Heart left ventricle (tissue), 16 donors: ENCODE measurements around the gene NSD2. TPM values are rescaled to one million over a fixed set of nuclear protein-coding genes. Genes with fewer than 3 reads are reported as not detected.
"Not testable (repeated sequence)": the region's sequence is repeated elsewhere in the genome, so short reads cannot be mapped to it uniquely, and the experiment has no call there.

Source experiments
- ATAC-seq, 4 donors: fragments of 200-7000 bp; cut with Tn5 transposase; one replicate each; pipeline ENCODE4 v1.9.1; 2020 to 2022; ENCODE audit warnings: moderate library complexity in 4 of 4, mild to moderate bottlenecking in 3 of 4, moderate number of reproducible peaks in 1 of 4
- DNase-seq, 5 donors: peaks; one replicate each; pipeline ENCODE4 v3.0.0-alpha.2; 2020
- H3K27ac ChIP-seq, 12 donors: fragments of 200-600 bp; sonication (generic) in 4 of 12; one replicate each; pipeline versions ENCODE4 v1.5.0 to v1.8.0; 2016 to 2022; ENCODE audit warnings: mild to moderate bottlenecking in 2 of 12
- H3K27me3 ChIP-seq, 9 donors: fragments of 200-600 bp; sonication (generic) in 2 of 9; one replicate each; pipeline versions ENCODE4 v1.5.1 to v1.8.0; 2016 to 2022; ENCODE audit warnings: mild to moderate bottlenecking in 3 of 9
- H3K36me3 ChIP-seq, 9 donors: fragments of 200-600 bp; sonication (generic) in 2 of 9; one replicate each; pipeline versions ENCODE4 v1.5.0 to v1.8.0; 2018 to 2022; ENCODE audit warnings: mild to moderate bottlenecking in 2 of 9
- H3K4me1 ChIP-seq, 12 donors: fragments of 200-600 bp; sonication (generic) in 4 of 12; one replicate each; pipeline versions ENCODE4 v1.5.0 to v1.8.0; 2016 to 2022; ENCODE audit warnings: mild to moderate bottlenecking in 3 of 12
- H3K4me3 ChIP-seq, 12 donors: fragments of 200-600 bp; sonication (generic) in 4 of 12; one replicate each; pipeline versions ENCODE4 v1.5.0 to v1.8.0; 2017 to 2022; ENCODE audit warnings: mild to moderate bottlenecking in 9 of 12, moderate library complexity in 4 of 12
- H3K9me3 ChIP-seq, 12 donors: fragments of 200-600 bp; sonication (generic) in 4 of 12; one replicate each; pipeline versions ENCODE4 v1.5.0 to v1.8.0; 2016 to 2022; ENCODE audit warnings: mild to moderate bottlenecking in 1 of 12
- CTCF ChIP-seq, 12 donors: fragments of 200-600 bp; sonication (generic) in 4 of 12; IDR thresholded peaks; one replicate each; pipeline versions ENCODE4 v1.5.0 to v1.8.0; 2018 to 2022; ENCODE audit warnings: antibody characterized with exemption in 12 of 12, mild to moderate bottlenecking in 5 of 12
- POLR2A ChIP-seq, 2 donors: fragments of 450-650 bp; IDR thresholded peaks; one replicate each; pipeline ENCODE4 v1.6.1; 2017; ENCODE audit warnings: antibody characterized with exemption in 2 of 2, mild to moderate bottlenecking in 2 of 2, moderate library complexity in 2 of 2
- WGBS, 4 donors: extraction: QIAGEN DNeasy Blood & Tissue Kit in 2 of 4; methylation state at CpG; one replicate each; pipeline versions ENCODE4 v1.1.5 to v1.1.7; 2013 to 2018; 5-methylcytosine and 5-hydroxymethylcytosine counted together
- intact Hi-C, 10 donors: fragments of 100-400 bp; cut with DNase I; formaldehyde crosslinking; loops; one replicate each; pipeline versions ENCODE4 v1.11.1 to v1.14.2; 2022
- polyA plus RNA-seq, 2 donors: library from polyadenylated mRNA; stranded (reverse); fragments of 200-250 nt; gene quantifications; one replicate each; pipeline ENCODE4 v1.2.3, GENCODE V29; 2013
- total RNA-seq, 9 donors: library from RNA; depleted of rRNA in 2 of 9; stranded (reverse); fragments of >200 nt in 2 of 9; fragmentation: NEBNext Ultra II Directional in 3 of 9; extraction: Animal tissue kit (Norgen Biotek cat#: 25700) in 3 of 9; gene quantifications; one replicate each; pipeline versions ENCODE4 v1.1.0 to v1.2.4, GENCODE V29; 2016 to 2023
- donor health status: ischemic (EF 13 %, LVEDD 7.1; RV severe dilation, severe dysfunction).
- donor health status: healthy with polysubstance abuse.
- donor health status: DM: no; HTN: yes; CAD: no.
- donor health status: DM: no; HTN: no; CAD: no.
- donor health status: ischemic (EF 25% LVEDD 6.9; RV normal size, moderate dysfunction).
- donor health status: ischemic (EF 25% LVEDD 5.7; RV mildly dilated, moderate dysfunction).
- donor health status: healthy.
- donor health status: DM: yes; HTN: yes; CAD: no.
- donor health status: ischemic (EF 35%, LVEDD 5.7; RV mildly dilated, moderate dysfunction).
- donor health status: nonischemic (EF 11% LVEDD 7.7; RV severe dilation, severe dysfunction).
- donor health status: DM: yes; HTN: yes; CAD: no.
- donor health status: PGD.
- donor health status: ischemic (EF 29% LVEDD 5.4; RV normal size, mild dysfunction).
- donor health status: nonischemic (EF 23%, LVEDD 6.1; RV moderate dilation, normal function).

Gene NSD2
- total and polyA plus RNA-seq, 11 donors: 11.4 to 63.3 (median 39.0) TPM

- no peak for DNase-seq
Observed at GRCh38 chr4:1998296-1998695, 127.1 kb downstream of the NSD2 start.

GRCh38 chr4:1999308-1999707 is 128.1 kb downstream of the NSD2 start:
- intact Hi-C loops: not testable (repeated sequence)

More at GRCh38 chr4:1998296-1998695, 127.1 kb downstream of the NSD2 start:
- 95 to 98% (median 97%) methylated on average over 7 of the region's 7 CpGs for WGBS, 4 donors
- H3K4me1 ChIP-seq: no peaks in the 10 kb centered on the region
- H3K36me3 ChIP-seq: peaks cover 0 to 20% (median 3%) of the 10 kb centered on the region in 9 donors
- H3K4me3 ChIP-seq: no peak overlapping the region
- intact Hi-C loops: no loop called here
- H3K27me3 ChIP-seq: no peaks in the 10 kb centered on the region
- H3K27ac ChIP-seq: no peak overlapping the region
- TF ChIP-seq POLR2A (IDR thresholded peaks at IDR 0.05) (no peak), CTCF (IDR thresholded peaks at IDR 0.05) (no peak)
- peaks cover 0 to 47% (median 17%) of the 10 kb centered on the region in 12 donors for H3K9me3 ChIP-seq
- ATAC-seq: no peak

GRCh38 chr4:2003361-2003760 is 132.2 kb downstream of the NSD2 start:
- H3K27ac ChIP-seq, H3K27me3 ChIP-seq, H3K4me3 ChIP-seq, DNase-seq, ATAC-seq, intact Hi-C loops: not testable (repeated sequence)
- H3K9me3 ChIP-seq: peaks cover 0 to 20% (median 6%) of the 10 kb centered on the region in 12 donors
- H3K36me3 ChIP-seq: peaks cover 0 to 51% (median 17%) of the 10 kb centered on the region in 9 donors
- peaks cover 0 to 24% (median 11%) of the 10 kb centered on the region in 12 donors for H3K4me1 ChIP-seq
- WGBS, 4 donors: 97 to 100% (median 98%) methylated on average over 2 of the region's 2 CpGs

More at GRCh38 chr4:1999308-1999707, 128.1 kb downstream of the NSD2 start:
- H3K4me1 ChIP-seq, H3K27ac ChIP-seq, DNase-seq, H3K4me3 ChIP-seq, H3K27me3 ChIP-seq, ATAC-seq: not testable (repeated sequence)
- 96 to 98% (median 97%) methylated on average over 4 of the region's 4 CpGs for WGBS, 4 donors
- H3K9me3 ChIP-seq: peaks cover 0 to 47% (median 17%) of the 10 kb centered on the region in 12 donors
- peaks cover 0 to 29% (median 11%) of the 10 kb centered on the region in 9 donors for H3K36me3 ChIP-seq

GRCh38 chr4:2006367-2006766 is 135.2 kb downstream of the NSD2 start:
- Histone ChIP-seq H3K9me3 (no peaks in the 10 kb centered on the region), H3K27ac (no peak overlapping the region), H3K27me3 (no peaks in the 10 kb centered on the region), H3K4me3 (no peak overlapping the region), H3K4me1 (peaks cover 0 to 32% (median 16%) of the 10 kb centered on the region in 12 donors), H3K36me3 (peaks cover 0 to 51% (median 17%) of the 10 kb centered on the region in 9 donors)
- DNase-seq (no peak), ATAC-seq (no peak)
- 86 to 92% (median 90%) methylated on average over 7 of the region's 7 CpGs for WGBS, 4 donors
- TF ChIP-seq CTCF (IDR thresholded peaks at IDR 0.05) (no peak), POLR2A (IDR thresholded peaks at IDR 0.05) (no peak)
- intact Hi-C loops: no loop called here

- H3K9me3 ChIP-seq: no peaks in the 10 kb centered on the region
- H3K4me1 ChIP-seq: peaks cover 0 to 32% (median 16%) of the 10 kb centered on the region in 12 donors
- no peak for TF ChIP-seq POLR2A (IDR thresholded peaks at IDR 0.05)
- TF ChIP-seq CTCF (IDR thresholded peaks at IDR 0.05): no peak
- intact Hi-C loops: no loop called here
- no peaks in the 10 kb centered on the region for H3K27me3 ChIP-seq
- peaks cover 0 to 44% (median 17%) of the 10 kb centered on the region in 9 donors for H3K36me3 ChIP-seq
- H3K27ac ChIP-seq: no peak overlapping the region
- DNase-seq: no peak
- ATAC-seq: no peak
- 84 to 89% (median 88%) methylated on average over 15 of the region's 15 CpGs for WGBS, 4 donors
- H3K4me3 ChIP-seq: peak overlapping the region in 11 of 12 donors; percentile 60 to 100 (median 96)
Observed at GRCh38 chr4:2006956-2007653, 135.9 kb downstream of the NSD2 start.
